ENCODE measurements around the gene C17orf113. TPM values are rescaled to one million over a fixed set of nuclear protein-coding genes. Genes with fewer than 3 reads are reported as not detected.

Gene C17orf113
- total RNA-seq: 1.1 and 1.9 TPM in 2 replicates
- polyA plus RNA-seq: 0.46 and 1.2 TPM in 2 replicates

- DNase-seq (ENCODE audit: low spot score): peak; percentile 86
- Histone ChIP-seq H3K9me2 (replicated peaks; ENCODE audit: insufficient read depth) (no peaks in the 10 kb centered on the region), H3K4me1 (ENCODE audit: insufficient read depth) (peaks cover 7% of the 10 kb centered on the region), H3K79me2 (no peaks in the 10 kb centered on the region), H2AFZ (peak within 1 kb of the TSS; percentile 100), H4K20me1 (ENCODE audit: insufficient read depth, poor library complexity, severe bottlenecking) (no peaks in the 10 kb centered on the region), H3K27ac (peak within 1 kb of the TSS; percentile 58), H3K9me3 (ENCODE audit: low read depth) (no peaks in the 10 kb centered on the region), H3K36me3 (replicated peaks; ENCODE audit: insufficient read depth, low read depth) (no peaks in the 10 kb centered on the region), H3K27me3 (peaks cover 18% of the 10 kb centered on the region), H3K4me2 (peak within 1 kb of the TSS; percentile 96), H3K4me3 (peak within 1 kb of the TSS; percentile 87)
- TF ChIP-seq EZH2phosphoT487 (IDR thresholded peaks at IDR 0.05; ENCODE audit: low read depth, severe bottlenecking, unreplicated experiment): no peak
- no peak for TF ChIP-seq EZH2 (IDR thresholded peaks at IDR 0.05; ENCODE audit: borderline replicate concordance)
- peak; percentile 50 for TF ChIP-seq CTCF (IDR thresholded peaks at IDR 0.05; ENCODE audit: poor library complexity)
- 3% methylated on average over 16 of the region's 65 CpGs for WGBS (ENCODE audit: low lambda C conversion rate, missing lambda C conversion rate)
Measured at GRCh38 chr17:42050393-42051012, at the start of gene C17orf113. C17orf113 (minus strand) TSS chr17:42050601; CDS start chr17:42043376, 7,225 bp downstream.

GRCh38 chr17:42098730-42099399 is 48.5 kb upstream of the C17orf113 start:
- Histone ChIP-seq H3K4me1 (ENCODE audit: insufficient read depth) (peaks cover 7% of the 10 kb centered on the region), H3K36me3 (replicated peaks; ENCODE audit: insufficient read depth, low read depth) (no peaks in the 10 kb centered on the region), H3K4me3 (no peak overlapping the region), H3K27ac (no peak overlapping the region), H3K9me2 (replicated peaks; ENCODE audit: insufficient read depth) (no peaks in the 10 kb centered on the region), H3K27me3 (peaks cover 23% of the 10 kb centered on the region), H3K4me2 (peak overlapping the region; percentile 70), H3K9me3 (ENCODE audit: low read depth) (no peaks in the 10 kb centered on the region), H2AFZ (no peak overlapping the region), H4K20me1 (ENCODE audit: insufficient read depth, poor library complexity, severe bottlenecking) (no peaks in the 10 kb centered on the region), H3K79me2 (no peaks in the 10 kb centered on the region)
- TF ChIP-seq EZH2phosphoT487 (IDR thresholded peaks at IDR 0.05; ENCODE audit: low read depth, severe bottlenecking, unreplicated experiment) (no peak), EZH2 (IDR thresholded peaks at IDR 0.05; ENCODE audit: borderline replicate concordance) (no peak), CTCF (IDR thresholded peaks at IDR 0.05; ENCODE audit: poor library complexity) (no peak)
- DNase-seq (ENCODE audit: low spot score): no peak
- 44% methylated on average over 12 of the region's 14 CpGs for WGBS (ENCODE audit: low lambda C conversion rate, missing lambda C conversion rate)

GRCh38 chr17:42097691-42098631 is 47.6 kb upstream of the C17orf113 start, which contains the start of gene ZNF385C:
ZNF385C (minus strand) TSS chr17:42098473; CDS start chr17:42063056, 35,417 bp downstream.
- Histone ChIP-seq H2AFZ (peak within 1 kb of the TSS; percentile 60), H3K36me3 (replicated peaks; ENCODE audit: insufficient read depth, low read depth) (no peaks in the 10 kb centered on the region), H3K4me3 (no peak within 1 kb of the TSS), H3K4me1 (ENCODE audit: insufficient read depth) (peaks cover 7% of the 10 kb centered on the region), H3K4me2 (peak within 1 kb of the TSS; percentile 70), H3K9me3 (ENCODE audit: low read depth) (no peaks in the 10 kb centered on the region), H4K20me1 (ENCODE audit: insufficient read depth, poor library complexity, severe bottlenecking) (no peaks in the 10 kb centered on the region), H3K9me2 (replicated peaks; ENCODE audit: insufficient read depth) (no peaks in the 10 kb centered on the region), H3K79me2 (no peaks in the 10 kb centered on the region), H3K27me3 (peaks cover 23% of the 10 kb centered on the region), H3K27ac (no peak within 1 kb of the TSS)
- WGBS (ENCODE audit: low lambda C conversion rate, missing lambda C conversion rate): 25% methylated on average over 37 of the region's 52 CpGs
- DNase-seq (ENCODE audit: low spot score): peak; percentile 55
- TF ChIP-seq EZH2 (IDR thresholded peaks at IDR 0.05; ENCODE audit: borderline replicate concordance) (no peak), CTCF (IDR thresholded peaks at IDR 0.05; ENCODE audit: poor library complexity) (no peak), EZH2phosphoT487 (IDR thresholded peaks at IDR 0.05; ENCODE audit: low read depth, severe bottlenecking, unreplicated experiment) (no peak)
